Left colon (tissue), 2 donors: ENCODE data around the gene BRICD5. TPM values are rescaled to one million over a fixed set of nuclear protein-coding genes. Genes with fewer than 3 reads are reported as not detected.

ENCODE experiments used
- total RNA-seq, 2 donors: library from RNA; stranded (reverse); fragmentation: NEBNext Ultra II Directional; extraction: Animal tissue kit (Norgen Biotek cat#: 25700); gene quantifications; one replicate each; pipeline ENCODE4 v1.2.1, GENCODE V29; 2021
- donor health status: DM: no; HTN: no; CAD: no.
- donor health status: DM: yes; HTN: yes; CAD: no.

The BRICD5 gene
- total RNA-seq, 2 donors from 2014 or later = 6.1 to 14.4 TPM

Other genes with a start within 250 kb of the BRICD5 start
- gene RPS2, start 246.0 kb downstream of the BRICD5 start, total RNA-seq = 1,000 to 10,000 TPM; 1,705 to 1,742 TPM
- not detected for gene RNF151, start 244.0 kb downstream of the BRICD5 start, total RNA-seq
- 10 to 100 TPM; 22.0 to 23.6 TPM for gene TBL3, start 238.8 kb downstream of the BRICD5 start, total RNA-seq
- gene NOXO1, start 229.4 kb downstream of the BRICD5 start, total RNA-seq = 10 to 100 TPM; 34.6 to 49.0 TPM
- gene GFER, start 226.7 kb downstream of the BRICD5 start, total RNA-seq = 10 to 100 TPM; 73.7 to 82.3 TPM
- gene SYNGR3, start 220.9 kb downstream of the BRICD5 start, total RNA-seq = 1 to 10 TPM; 1.6 to 3.0 TPM
- gene ZNF598, start 201.0 kb downstream of the BRICD5 start, total RNA-seq = 10 to 100 TPM; 45.8 to 52.8 TPM
- gene NPW, start 191.1 kb downstream of the BRICD5 start, total RNA-seq = 1 to 10 TPM; 1.9 to 2.5 TPM
- 10 to 100 TPM; 69.3 to 73.7 TPM for gene NHERF2, start 184.0 kb downstream of the BRICD5 start, total RNA-seq
- gene NTHL1, start 163.0 kb downstream of the BRICD5 start, total RNA-seq = 10 to 100 TPM; 27.3 to 29.5 TPM
- 100 to 1,000 TPM; 115 to 118 TPM for gene TSC2, start 162.9 kb downstream of the BRICD5 start, total RNA-seq
- gene PKD1, start 75.0 kb downstream of the BRICD5 start, total RNA-seq = 10 to 100 TPM; 75.1 to 76.7 TPM
- gene RAB26, start 62.2 kb downstream of the BRICD5 start, total RNA-seq = 10 to 100 TPM; 24.9 to 27.2 TPM
- 10 to 100 TPM; 94.5 to 99.8 TPM for gene TRAF7, start 55.1 kb downstream of the BRICD5 start, total RNA-seq
- under 1 TPM; 0.11 to 0.15 TPM for gene CASKIN1, start 14.3 kb downstream of the BRICD5 start, total RNA-seq
- 10 to 100 TPM; 26.7 to 31.4 TPM for gene MLST8, start 5.4 kb downstream of the BRICD5 start, total RNA-seq
- 10 to 100 TPM; 16.3 to 24.3 TPM for gene PGP, start 4.0 kb upstream of the BRICD5 start, total RNA-seq
- gene E4F1, start 12.7 kb upstream of the BRICD5 start, total RNA-seq = 10 to 100 TPM; 23.6 to 25.1 TPM
- under 1 TPM; 0.75 to 0.82 TPM for gene DNASE1L2, start 25.6 kb upstream of the BRICD5 start, total RNA-seq
- 100 to 1,000 TPM; 113 to 132 TPM for gene ECI1, start 40.7 kb upstream of the BRICD5 start, total RNA-seq
- gene RNPS1, start 57.3 kb upstream of the BRICD5 start, total RNA-seq = 100 to 1,000 TPM in 1 of 2 donors, 10 to 100 TPM in 1; 99.3 to 127 TPM
- gene ABCA3, start 129.9 kb upstream of the BRICD5 start, total RNA-seq = 1 to 10 TPM; 3.8 to 3.9 TPM
- gene CCNF, start 218.6 kb upstream of the BRICD5 start, total RNA-seq = 1 to 10 TPM; 3.0 to 7.3 TPM
- gene TEDC2, start 249.2 kb upstream of the BRICD5 start, total RNA-seq = 1 to 10 TPM; 1.3 to 5.6 TPM